ENCODE measurements around the gene AMDHD2. TPM values are rescaled to one million over a fixed set of nuclear protein-coding genes. Genes with fewer than 3 reads are reported as not detected.

AMDHD2 gene
- total RNA-seq, 2 donors from 2014 or later: 42.6 to 67.0 TPM

GRCh38 chr16:2500918-2501750, 19.0 kb upstream of the AMDHD2 start:
- peak; percentile 99 for TF ChIP-seq CTCF (IDR thresholded peaks at IDR 0.05)
- Histone ChIP-seq H3K27me3 (replicated peaks; ENCODE audit: insufficient read depth) (no peaks in the 10 kb centered on the region), H3K9me3 (no peaks in the 10 kb centered on the region), H3K4me1 (ENCODE audit: control insufficient read depth in 1 of 2, low read depth in 2 of 2) (peaks cover 29 to 45% of the 10 kb centered on the region in 2 donors), H3K27ac (no peak overlapping the region), H3K4me3 (peak overlapping the region; percentile 55), H3K36me3 (no peaks in the 10 kb centered on the region)
- ATAC-seq (ENCODE audit: insufficient number of reproducible peaks, low FRiP score, low read depth) (peak; percentile 54), DNase-seq (ENCODE audit: low spot score) (peak; percentile 51)

GRCh38 chr16:2501946-2502895, 17.9 kb upstream of the AMDHD2 start:
- TF ChIP-seq CTCF (IDR thresholded peaks at IDR 0.05): no peak
- Histone ChIP-seq H3K9me3 (no peaks in the 10 kb centered on the region), H3K27ac (no peak overlapping the region), H3K4me3 (no peak overlapping the region), H3K4me1 (ENCODE audit: control insufficient read depth in 1 of 2, low read depth in 2 of 2) (peaks cover 25 to 39% of the 10 kb centered on the region in 2 donors), H3K27me3 (replicated peaks; ENCODE audit: insufficient read depth) (no peaks in the 10 kb centered on the region), H3K36me3 (no peaks in the 10 kb centered on the region)
- no peak for DNase-seq (ENCODE audit: low spot score)
- ATAC-seq (ENCODE audit: insufficient number of reproducible peaks, low FRiP score, low read depth): no peak

- DNase-seq (ENCODE audit: low spot score): no peak
- Histone ChIP-seq H3K36me3 (no peaks in the 10 kb centered on the region), H3K27me3 (replicated peaks; ENCODE audit: insufficient read depth) (no peaks in the 10 kb centered on the region), H3K9me3 (no peaks in the 10 kb centered on the region), H3K4me3 (no peak overlapping the region), H3K4me1 (ENCODE audit: control insufficient read depth in 1 of 2, low read depth in 2 of 2) (peaks cover 8 to 13% of the 10 kb centered on the region in 2 donors), H3K27ac (no peak overlapping the region)
- ATAC-seq (ENCODE audit: insufficient number of reproducible peaks, low FRiP score, low read depth): no peak
- TF ChIP-seq CTCF (IDR thresholded peaks at IDR 0.05): no peak
Measured at GRCh38 chr16:2505695-2506094, 14.5 kb upstream of the AMDHD2 start.

- no peak for DNase-seq (ENCODE audit: low spot score)
- peaks cover 0 to 6% of the 10 kb centered on the region in 2 donors for H3K4me1 ChIP-seq (ENCODE audit: control insufficient read depth in 1 of 2, low read depth in 2 of 2)
- no peaks in the 10 kb centered on the region for H3K27me3 ChIP-seq (replicated peaks; ENCODE audit: insufficient read depth)
- TF ChIP-seq CTCF (IDR thresholded peaks at IDR 0.05): no peak
- no peaks in the 10 kb centered on the region for H3K9me3 ChIP-seq
- no peak for ATAC-seq (ENCODE audit: insufficient number of reproducible peaks, low FRiP score, low read depth)
- no peaks in the 10 kb centered on the region for H3K36me3 ChIP-seq
- peak overlapping the region in 1 of 2 donors; percentile 49 for H3K27ac ChIP-seq
- no peak overlapping the region for H3K4me3 ChIP-seq
Measured at GRCh38 chr16:2507052-2507659, 13.0 kb upstream of the AMDHD2 start.
